Inflammatory macrophage (primary cell): ENCODE data around the gene DGKE.

Source experiments
- DNase-seq, 2 donors: peaks; one replicate each; pipeline ENCODE4 v3.0.0-alpha.2; 2020 to 2022
- total RNA-seq, 18 experiments: gene quantifications; one replicate each; lab custom pipeline; 2026; ENCODE audit warnings: mixed read lengths in 6 of 18, inconsistent platforms in 2 of 18; lab: John Stamatoyannopoulos, UW

The DGKE gene
- 4.5 to 13.0 (median 6.5) reads per million in 18 experiments for total RNA-seq

DNA sequence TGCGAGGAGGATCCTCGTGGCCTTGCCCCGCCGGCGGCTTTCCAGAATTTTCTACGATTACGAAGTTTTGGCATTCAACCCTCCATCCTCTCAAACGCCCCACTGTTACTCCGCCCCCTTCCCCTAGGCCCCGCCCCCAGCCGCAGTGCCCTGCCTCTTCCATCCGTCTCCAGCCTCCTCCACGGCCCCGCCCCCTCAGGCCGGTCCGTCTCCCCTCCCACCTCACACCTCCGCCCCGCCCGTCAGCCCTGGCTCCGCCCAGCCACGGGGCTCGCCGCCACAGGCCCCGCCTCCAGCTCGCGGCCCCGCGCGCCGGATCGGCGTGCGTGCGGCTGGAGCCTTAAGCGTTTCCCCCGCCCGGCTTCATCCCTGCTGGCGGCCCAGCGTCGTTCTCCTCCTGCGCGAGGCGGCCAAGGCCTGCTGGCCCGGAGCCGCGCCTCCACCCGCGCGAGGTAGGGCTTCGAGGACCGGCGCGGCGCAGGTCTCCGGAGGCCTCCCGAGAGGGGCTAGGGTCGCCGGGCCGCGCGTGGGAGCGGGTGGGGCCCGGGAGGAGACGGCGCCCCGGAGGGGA is at the start of gene DGKE, which contains the start of gene C17orf67:
Gene DGKE, plus strand, starts transcription at position 343 of the 571 bp plus-strand sequence. CDS start 645 bp downstream, outside the sequence.
Gene C17orf67, minus strand, starts transcription at position 112 of the 571 bp plus-strand sequence. CDS start 18,110 bp downstream, outside the sequence.
- peak; percentile 94 to 95 for DNase-seq

GRCh38 chr17:56785405-56785804 is 48.5 kb upstream of the DGKE start:
- peak in 1 of 2 donors; percentile 22 for DNase-seq

DNA sequence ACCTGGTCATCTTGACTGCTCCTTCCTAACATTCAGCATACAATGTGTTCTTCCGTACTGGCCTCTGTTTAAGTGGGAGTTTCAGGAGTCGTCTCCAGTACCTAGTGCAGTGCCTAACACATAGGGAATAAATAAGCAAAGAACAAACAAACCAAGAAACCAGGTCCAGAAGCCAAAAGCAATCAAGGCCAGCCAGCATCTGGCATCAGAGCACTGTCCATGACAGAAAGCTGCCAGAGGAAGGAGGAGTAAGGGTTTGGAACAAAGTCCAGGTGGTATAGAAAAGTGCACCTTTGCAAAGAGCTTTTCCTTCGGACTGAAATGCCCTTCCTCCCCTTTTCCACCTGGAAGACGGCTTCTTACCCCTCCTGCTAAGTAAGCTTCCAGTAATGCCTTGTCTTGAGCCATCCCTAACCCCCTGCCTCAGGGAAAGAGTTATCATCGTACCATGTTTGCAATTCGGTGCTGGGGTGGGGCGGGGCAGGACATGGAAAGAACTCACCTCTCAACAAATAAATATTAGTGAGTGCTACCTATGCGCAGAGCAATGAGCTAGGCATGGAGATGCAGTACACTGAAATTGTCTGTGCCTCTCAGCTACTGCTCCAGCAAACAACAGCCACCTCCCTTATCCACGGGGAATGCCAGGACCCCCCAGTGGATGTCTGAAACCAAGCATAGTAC is 47.8 kb upstream of the DGKE start:
- DNase-seq = no peak

GRCh38 chr17:56786989-56787482 is 46.9 kb upstream of the DGKE start:
- peak; percentile 96 to 97 for DNase-seq

DNA sequence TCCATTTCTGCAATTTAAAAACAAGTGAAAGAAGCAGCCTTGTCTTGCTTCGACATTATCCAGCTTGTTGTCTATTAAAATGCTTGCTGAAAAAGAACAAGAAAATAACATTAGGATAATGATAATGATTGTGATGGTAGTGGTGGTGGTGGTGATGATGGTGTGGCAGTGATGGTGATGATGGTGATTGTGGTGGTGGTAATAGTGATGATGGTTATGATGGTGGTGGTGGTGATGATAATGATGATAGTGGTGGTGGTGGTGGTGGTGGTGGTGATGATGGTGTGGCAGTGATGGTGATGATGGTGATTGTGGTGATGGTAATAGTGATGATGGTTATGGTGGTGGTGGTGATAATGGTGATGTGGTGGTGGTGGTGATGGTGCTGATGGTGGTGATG is 41.7 kb upstream of the DGKE start:
- DNase-seq = no peak

- no peak for DNase-seq
These were observed 40.4 kb upstream of the DGKE start for GRCh38 chr17:56793531-56793930.

DNA sequence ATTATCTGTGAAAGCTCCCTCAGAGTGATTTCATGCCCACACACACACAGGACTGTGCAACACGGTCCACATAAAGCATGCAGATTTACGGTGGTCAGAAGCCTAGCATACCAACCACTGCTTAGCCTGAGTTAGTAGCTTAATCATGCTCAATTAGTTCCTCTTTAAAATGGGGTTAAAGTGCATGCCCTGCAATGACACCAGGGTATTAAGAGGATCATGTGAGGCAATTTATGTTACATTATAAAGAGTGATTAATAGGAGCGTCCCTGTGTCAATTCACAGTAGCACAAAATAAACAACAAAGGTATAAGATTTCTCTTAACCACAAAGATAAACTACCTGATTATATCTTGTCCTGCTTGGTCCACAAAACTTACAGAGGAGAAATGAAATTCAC is 40.0 kb upstream of the DGKE start:
- peak; percentile 67 to 84 for DNase-seq

- DNase-seq = no peak
These were observed 38.6 kb upstream of the DGKE start for GRCh38 chr17:56795221-56795865.

DNA sequence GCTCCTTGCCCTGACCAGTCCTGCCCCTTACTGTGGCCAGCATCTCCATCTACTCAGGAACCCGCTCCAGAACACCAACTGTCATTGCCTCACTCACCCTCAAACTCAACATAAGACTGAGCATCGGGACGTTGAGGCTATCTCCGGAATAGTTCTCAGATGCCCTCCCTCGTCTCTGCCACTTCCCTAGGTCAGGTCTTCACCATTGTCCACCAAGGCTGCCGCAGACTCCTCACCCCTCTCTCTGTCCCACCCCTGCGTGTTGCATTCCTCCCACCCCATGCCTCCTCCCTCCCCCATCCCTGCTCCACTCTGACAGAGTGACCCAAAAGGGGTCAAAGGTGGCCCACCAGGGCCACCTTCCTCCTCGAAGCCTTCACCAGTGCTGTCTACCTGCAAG is 37.4 kb upstream of the DGKE start:
- DNase-seq = no peak

DNA sequence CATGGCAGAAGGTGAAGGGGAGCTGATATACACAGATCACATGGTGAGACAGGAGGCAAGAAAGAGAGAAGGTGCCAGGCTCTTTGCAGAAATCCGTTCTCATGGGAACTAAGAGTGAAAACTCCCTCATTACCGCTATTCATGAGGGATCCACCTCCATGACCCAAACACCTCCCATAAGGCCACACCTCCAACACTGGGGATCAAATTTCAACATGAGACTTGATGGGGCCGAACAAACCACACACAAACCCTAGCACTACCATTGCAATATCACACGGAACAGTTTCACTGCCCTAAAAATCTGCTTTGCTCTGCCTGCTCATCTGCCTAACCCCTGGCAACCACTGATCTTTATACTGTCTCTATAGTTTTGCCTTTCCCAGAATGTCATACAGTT is 35.0 kb upstream of the DGKE start:
- no peak for DNase-seq

DNA sequence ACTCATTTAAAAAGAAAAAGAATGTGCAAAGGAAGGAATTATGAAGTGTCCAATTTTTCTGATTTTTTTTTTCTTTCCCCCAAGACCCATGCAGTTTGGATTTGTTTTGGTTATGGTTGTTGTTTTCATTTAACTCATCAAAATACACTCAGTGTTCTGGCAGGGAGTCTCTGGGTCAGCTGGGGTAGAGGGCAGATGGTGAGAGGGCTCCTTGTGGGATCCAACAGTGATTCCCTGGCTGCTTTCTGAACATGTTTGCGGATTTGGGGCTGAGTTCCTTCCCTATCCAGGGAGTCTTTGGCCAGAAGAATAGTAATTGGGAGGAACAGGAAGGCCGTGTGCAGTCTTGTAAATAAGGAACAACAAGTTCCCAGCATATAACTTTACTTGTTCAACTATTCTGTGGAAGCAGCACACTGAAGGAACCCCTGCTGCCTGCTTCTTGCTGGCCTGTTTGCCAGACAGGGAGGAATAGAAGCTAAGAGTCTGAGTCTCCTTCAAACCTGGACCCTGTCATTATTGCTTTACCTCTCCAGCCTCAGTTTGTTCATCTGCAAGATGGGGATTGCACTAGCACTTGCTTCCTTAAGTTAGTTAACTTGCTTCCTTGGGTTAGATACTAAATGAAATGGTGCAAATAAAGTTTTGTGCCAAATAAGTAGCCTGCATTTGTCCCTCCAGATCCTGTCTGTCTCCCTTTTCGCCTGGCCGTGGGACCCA is 32.3 kb upstream of the DGKE start:
- DNase-seq = no peak

DNA sequence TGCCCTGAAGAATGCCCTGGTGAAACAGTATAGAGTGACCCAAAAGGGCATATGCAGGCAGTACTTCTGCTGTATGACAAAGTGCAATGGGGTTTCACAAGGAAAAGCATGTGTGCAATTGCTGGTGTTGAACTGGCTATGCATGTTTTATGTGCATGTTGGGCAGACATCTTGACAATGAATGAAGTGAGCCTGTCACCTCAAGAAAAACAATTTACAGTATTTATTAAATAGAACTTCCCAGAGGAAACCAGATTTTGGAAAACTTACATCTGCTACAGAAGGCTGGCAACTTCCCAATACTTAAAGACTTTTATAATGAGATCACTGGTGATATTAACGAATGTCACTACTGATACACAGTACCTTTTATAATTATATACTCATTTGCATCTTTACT is 30.9 kb upstream of the DGKE start:
- DNase-seq = no peak

- DNase-seq = no peak
These were observed 29.5 kb upstream of the DGKE start for GRCh38 chr17:56804454-56804853.

DNA sequence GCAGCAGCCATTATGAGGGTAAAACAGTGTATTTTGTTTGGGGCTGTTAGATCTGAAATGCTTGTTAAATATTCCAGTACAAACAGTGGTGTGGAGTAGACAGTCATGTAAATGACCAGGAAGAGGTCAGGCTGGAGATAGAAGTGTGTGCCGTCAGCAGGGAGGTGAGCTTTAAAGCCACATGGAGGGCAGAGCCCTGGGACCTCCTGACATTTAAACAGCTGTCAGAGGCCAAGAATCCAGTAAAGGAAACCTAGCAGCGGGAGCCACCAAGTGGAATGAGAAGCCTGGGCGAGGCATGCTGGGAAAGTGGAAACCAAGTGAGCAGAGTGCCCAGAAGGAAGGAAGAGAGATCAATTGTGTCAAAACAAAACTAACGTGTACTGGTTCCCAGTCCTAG is 27.0 kb upstream of the DGKE start:
- no peak for DNase-seq

DNA sequence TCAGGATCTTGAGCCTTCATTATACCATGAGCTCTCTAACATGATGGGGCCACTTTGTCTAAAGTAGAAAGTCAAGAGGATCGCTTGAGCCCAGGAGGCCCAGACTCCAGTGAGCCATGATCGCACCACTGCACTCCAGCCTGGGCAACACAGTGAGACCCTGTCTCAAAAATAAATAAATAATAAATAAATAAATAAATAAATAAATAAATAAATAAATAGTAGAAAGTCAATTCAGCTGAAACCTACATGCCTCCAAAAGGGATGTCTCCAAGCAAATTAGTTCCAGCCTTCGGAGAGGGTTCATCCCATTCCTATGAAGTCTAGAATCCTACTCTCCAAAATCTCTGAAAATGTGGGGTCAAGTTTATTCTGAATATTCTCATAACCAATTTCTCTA is 26.2 kb upstream of the DGKE start:
- no peak for DNase-seq

DNA sequence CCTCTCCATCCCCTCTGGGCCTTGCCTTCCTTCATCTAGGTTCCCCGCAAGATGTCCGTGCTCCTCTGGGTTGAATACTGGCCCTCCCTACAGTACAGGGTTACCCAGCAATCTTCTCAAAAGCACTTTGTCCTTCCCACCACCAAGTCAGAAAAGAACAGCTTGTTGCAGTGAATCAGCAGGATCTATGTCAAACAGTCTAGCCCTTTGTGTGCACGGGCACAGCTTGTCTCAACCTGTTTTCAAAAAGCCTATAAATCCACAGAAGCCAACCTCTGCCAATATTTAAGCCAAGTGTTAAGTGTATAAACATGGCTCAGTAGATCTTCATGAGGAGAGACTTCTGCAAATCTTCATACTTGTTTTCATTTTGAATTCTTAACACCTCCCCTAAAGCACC is 25.4 kb upstream of the DGKE start:
- DNase-seq = no peak

DNA sequence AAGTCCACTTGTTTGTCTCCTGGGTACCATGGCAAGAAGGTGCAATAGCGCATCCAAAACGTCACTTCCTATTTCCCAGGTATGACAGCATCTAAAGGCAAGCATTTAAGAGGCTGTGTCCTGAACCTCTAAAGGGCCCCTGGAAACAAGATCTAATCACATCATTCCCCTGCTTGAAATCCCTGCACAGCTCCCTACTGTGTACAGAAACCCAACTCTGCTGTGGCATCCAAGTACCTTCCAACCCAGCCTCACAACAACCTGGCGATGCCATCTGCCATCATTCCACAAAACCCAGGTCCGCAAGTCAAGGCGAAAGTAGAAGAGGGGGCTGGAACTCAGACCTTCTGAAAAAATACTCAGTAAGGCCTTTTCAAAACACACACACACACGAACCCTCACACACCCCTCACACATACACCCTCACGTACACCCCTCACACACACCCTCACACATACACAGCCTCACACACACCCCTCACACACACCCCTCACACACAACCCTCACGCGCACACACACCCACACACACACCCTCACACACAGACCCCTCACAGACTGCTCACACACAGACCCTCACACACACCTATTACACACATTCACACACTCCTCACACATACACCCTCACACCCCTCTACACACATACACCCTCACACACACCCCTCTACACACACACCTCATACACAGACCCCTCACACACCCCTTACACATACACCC is 24.7 kb upstream of the DGKE start:
- DNase-seq = no peak

DNA sequence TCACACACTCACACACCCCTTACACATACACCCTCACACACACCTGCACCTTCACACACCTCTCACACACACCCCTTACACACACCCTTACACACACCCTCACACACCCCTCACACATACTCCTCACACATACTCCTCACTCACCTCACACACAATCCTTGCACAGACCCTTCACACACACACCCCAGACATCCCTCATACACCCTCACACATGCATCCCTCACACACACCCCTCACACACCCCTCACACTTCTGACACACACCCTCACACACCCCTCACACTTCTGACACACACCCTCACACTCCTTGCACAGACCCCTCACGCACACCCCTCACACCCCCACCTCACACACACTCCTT is 24.2 kb upstream of the DGKE start:
- DNase-seq = no peak

DNA sequence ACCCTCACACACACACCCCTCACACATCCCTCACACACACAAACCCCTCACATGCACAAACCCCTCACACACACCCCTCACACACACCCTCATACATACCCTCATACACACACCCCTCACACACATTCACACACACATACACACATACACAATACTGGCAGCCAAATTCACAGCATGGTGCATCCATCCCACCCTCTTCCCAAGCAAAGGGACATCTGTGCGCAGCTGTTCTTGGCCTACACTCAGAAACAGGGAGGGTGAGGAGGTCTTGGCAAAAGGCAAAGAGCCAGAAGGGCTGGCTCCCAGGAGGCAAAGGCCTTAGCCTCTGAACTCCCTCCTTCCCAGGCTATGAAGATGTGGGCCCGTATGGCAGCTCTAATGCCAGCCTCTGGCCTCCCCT is 23.6 kb upstream of the DGKE start:
- DNase-seq = no peak

DNA sequence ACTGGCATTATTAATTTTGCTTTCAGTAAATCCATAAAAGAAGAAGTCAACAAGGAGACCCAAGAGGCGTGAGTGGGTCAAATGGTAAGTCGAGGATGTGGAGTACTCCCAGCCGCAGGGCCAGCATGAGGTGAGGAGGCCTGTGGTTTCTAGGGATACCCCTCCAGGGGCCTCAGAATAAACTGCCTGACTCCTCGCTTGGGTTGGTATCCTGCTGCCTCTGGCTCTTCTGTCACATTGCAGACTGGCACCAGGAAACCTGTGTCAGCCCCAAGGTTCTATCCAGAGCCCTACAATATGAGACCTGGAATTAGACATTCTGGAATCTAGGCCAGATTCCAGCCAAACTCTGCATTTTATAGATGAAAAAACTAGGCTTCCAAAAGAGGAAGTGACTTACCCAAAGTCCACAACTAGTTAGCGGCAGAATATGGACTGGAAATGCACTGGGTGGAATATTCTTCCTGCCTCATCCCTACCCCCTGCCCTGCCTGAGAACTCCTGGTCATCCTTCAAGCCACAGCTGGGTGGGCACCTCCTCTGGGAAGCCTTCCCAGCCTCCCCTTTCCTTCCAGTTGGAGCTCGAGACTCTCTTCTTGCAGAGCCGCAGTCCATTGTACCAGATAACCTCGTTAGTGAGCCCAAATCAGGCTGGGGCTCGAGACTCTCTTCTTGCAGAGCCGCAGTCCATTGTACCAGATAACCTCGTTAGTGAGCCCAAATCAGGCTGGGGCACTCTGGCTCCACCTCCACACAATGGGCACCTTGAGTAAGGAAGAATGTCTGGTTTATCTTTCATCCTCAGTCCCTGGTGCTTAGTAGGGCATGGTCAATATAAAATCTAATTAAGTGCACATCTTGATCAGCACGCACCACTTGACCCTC is 22.8 kb upstream of the DGKE start:
- DNase-seq = no peak

DNA sequence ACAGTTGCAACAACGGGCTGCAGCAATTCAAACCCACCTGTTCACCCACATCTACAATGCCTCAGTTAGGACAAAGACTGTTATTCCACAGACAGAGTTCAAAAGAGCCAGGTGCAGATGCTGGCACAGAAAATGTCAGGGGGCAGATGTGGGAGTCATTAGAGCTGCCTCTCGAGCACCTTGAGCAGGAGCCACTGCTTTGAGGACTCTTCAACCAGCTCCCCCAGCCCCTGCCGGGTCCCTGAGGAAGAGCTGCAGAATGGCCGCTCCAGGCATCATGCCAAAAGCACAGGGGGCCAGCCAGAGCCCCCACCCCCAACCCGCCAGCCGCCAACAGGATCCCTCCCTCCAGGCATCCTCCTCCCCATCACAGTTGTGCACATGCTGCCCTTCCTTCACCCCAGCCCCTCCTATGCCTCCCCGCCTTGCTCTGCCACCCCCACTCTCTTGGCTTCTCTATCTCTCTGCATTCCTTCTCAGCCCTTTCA is 21.0 kb upstream of the DGKE start:
- no peak for DNase-seq
